K562 (cell line): ENCODE measurements around the gene LRRC37A3. TPM values are rescaled to one million over a fixed set of nuclear protein-coding genes. Genes with fewer than 3 reads are reported as not detected.
A peak's percentile ranks its signal among the peaks of the same experiment; 100 is the strongest.
"Not testable (repeated sequence)": the region's sequence is repeated elsewhere in the genome, so short reads cannot be mapped to it uniquely, and the experiment has no call there.

ENCODE experiments used
- ATF1 ChIP-seq, 2 experiments: fragments of 450-650 bp in 1 of 2; IDR thresholded peaks; 2 replicates each; pipeline ENCODE4 v1.6.1; 2016; ENCODE audit warnings: missing compliant biosample characterization in 1 of 2, missing genetic modification characterization in 1 of 2
- ATF7 ChIP-seq: fragments of 450-650 bp; IDR thresholded peaks from 2 replicates; pipeline ENCODE4 v1.7.1; 2014; ENCODE audit warnings: mild to moderate bottlenecking, moderate library complexity
- CTBP1 ChIP-seq: fragments of 450-650 bp; IDR thresholded peaks from 2 replicates; pipeline ENCODE4 v1.6.1; 2016; ENCODE audit warnings: borderline replicate concordance
- DACH1 ChIP-seq: fragments of 450-650 bp; IDR thresholded peaks from 2 replicates; pipeline ENCODE4 v1.6.1; 2018; ENCODE audit not compliant: partially characterized antibody
- MAZ ChIP-seq, 2 experiments: fragments of 450-650 bp in 1 of 2; sonication (generic) in 1 of 2; formaldehyde crosslinking; IDR thresholded peaks in 1 of 2; conservative IDR thresholded peaks in 1 of 2; 2 replicates each; pipeline versions ENCODE4 v1.4.0 to v1.5.0; 2020; ENCODE audit warnings: mild to moderate bottlenecking in 1 of 2, missing genetic modification reagents in 1 of 2
- MBD2 ChIP-seq: sonication (generic); IDR thresholded peaks from 2 replicates; pipeline ENCODE4 v1.6.1; 2016; ENCODE audit warnings: low read depth, borderline replicate concordance
- NR2C2 ChIP-seq, 2 experiments: fragments of 200-800 bp in 1 of 2; sonication (Bioruptor generic) in 1 of 2; sonication (generic) in 1 of 2; formaldehyde crosslinking in 1 of 2; IDR thresholded peaks; 2 replicates each; pipeline versions ENCODE4 v1.6.1 to v1.8.0; 2016 to 2022; ENCODE audit warnings: mild to moderate bottlenecking in 1 of 2, missing compliant biosample characterization in 1 of 2, missing genetic modification characterization in 1 of 2, missing genetic modification reagents in 1 of 2
- NRF1 ChIP-seq, 2 experiments: fragments of 450-650 bp; IDR thresholded peaks in 1 of 2; conservative IDR thresholded peaks in 1 of 2; 2 replicates each; pipeline ENCODE4 v1.6.1; 2014; ENCODE audit warnings: mild to moderate bottlenecking in 2 of 2
- POLR2AphosphoS5 ChIP-seq: IDR thresholded peaks from 2 replicates; pipeline ENCODE4 v1.6.1; 2011; ENCODE audit warnings: mild to moderate bottlenecking, low read depth, low read length, moderate library complexity; ENCODE audit not compliant: control insufficient read depth, insufficient read depth
- POLR2B ChIP-seq: fragments of 450-650 bp; IDR thresholded peaks from 2 replicates; pipeline ENCODE4 v1.6.1; 2018; ENCODE audit warnings: low read depth; ENCODE audit not compliant: partially characterized antibody
- POLR2G ChIP-seq: fragments of 200-400 bp; formaldehyde crosslinking; IDR thresholded peaks from 2 replicates; pipeline ENCODE4 v1.6.1; 2017; ENCODE audit warnings: low read depth, mild to moderate bottlenecking, antibody characterized with exemption, low read length, moderate library complexity
- SIN3A ChIP-seq, 2 experiments: fragments of 150-350 bp in 1 of 2; IDR thresholded peaks; 2 replicates each; pipeline ENCODE4 v1.6.1; 2011 to 2016; ENCODE audit warnings: borderline replicate concordance in 2 of 2, low read depth in 2 of 2, low read length in 2 of 2, mild to moderate bottlenecking in 2 of 2, moderate library complexity in 2 of 2; ENCODE audit not compliant: control insufficient read depth in 1 of 2
- SIN3B ChIP-seq: fragments of 450-650 bp; IDR thresholded peaks from 2 replicates; pipeline ENCODE4 v1.6.1; 2017; ENCODE audit warnings: low read depth, mild to moderate bottlenecking, moderate library complexity
- SP1 ChIP-seq: sonication (generic); formaldehyde crosslinking; IDR thresholded peaks from 2 replicates; pipeline ENCODE4 v1.8.1; 2022; ENCODE audit warnings: mild to moderate bottlenecking, missing genetic modification reagents
- TAF1 ChIP-seq: IDR thresholded peaks from 2 replicates; pipeline ENCODE4 v1.6.1; 2011; ENCODE audit warnings: mild to moderate bottlenecking, low read length, moderate library complexity; ENCODE audit not compliant: insufficient read depth, control insufficient read depth, severe bottlenecking; ENCODE audit errors: extremely low read depth
- YY1 ChIP-seq, 3 experiments: IDR thresholded peaks; 2 replicates each; pipeline ENCODE4 v1.6.1; 2011; ENCODE audit warnings: low read length in 2 of 3, mild to moderate bottlenecking in 2 of 3, moderate library complexity in 2 of 3, borderline replicate concordance in 1 of 3, control low read depth in 1 of 3, low read depth in 1 of 3; ENCODE audit not compliant: insufficient read depth in 3 of 3, insufficient replicate concordance in 2 of 3, control insufficient read depth in 1 of 3, insufficient read length in 1 of 3; ENCODE audit errors: extremely low read depth in 1 of 3
- ZBTB11 ChIP-seq, 3 experiments: fragments of 200-800 bp in 1 of 3; fragments of 250-450 bp in 1 of 3; fragments of 450-650 bp in 1 of 3; sonication (Bioruptor Pico) in 1 of 3; sonication (Bioruptor generic) in 1 of 3; formaldehyde crosslinking in 1 of 3; IDR thresholded peaks; 2 replicates each; pipeline versions ENCODE4 v1.6.1 to v1.8.0; 2016 to 2022; ENCODE audit warnings: mild to moderate bottlenecking in 2 of 3, missing genetic modification characterization in 2 of 3, missing compliant biosample characterization in 1 of 3, moderate library complexity in 1 of 3
- polyA plus RNA-seq, 8 experiments: library from polyadenylated mRNA; depleted of rRNA in 4 of 8; stranded (reverse) in 5 of 8; unstranded in 3 of 8; fragments of >200 nt; fragmentation: Nextera tagmentation in 2 of 8; fragmentation: Illumina TruSeq in 1 of 8; extraction: Ambion mirVana in 2 of 8; extraction: Trizol in 1 of 8; gene quantifications; 2 replicates each; pipeline versions ENCODE4 v1.2.1 to v1.2.3, GENCODE V29; 2011 to 2014; ENCODE audit warnings: inconsistent platforms in 1 of 8, missing spikeins in 1 of 8
- total RNA-seq, 7 experiments: library from RNA; depleted of rRNA in 6 of 7; stranded (reverse); fragments of >200 nt in 6 of 7; fragmentation: Illumina TruSeq in 2 of 7; extraction: Trizol in 2 of 7; gene quantifications; 2 replicates each; pipeline versions ENCODE4 v1.2.1 to v1.2.3, GENCODE V29; 2011 to 2021; ENCODE audit warnings: low replicate concordance in 1 of 7
- TF ChIP-seq, protein P1 (sequence below), 2 experiments: fragments of 450-650 bp; conservative IDR thresholded peaks; 2 replicates each; pipeline ENCODE4 v1.6.1; 2017; ENCODE audit warnings: mild to moderate bottlenecking in 2 of 2, moderate library complexity in 2 of 2

LRRC37A3 gene
- total and polyA plus RNA-seq, 9 of the 15 experiments (the other 6 are each of a cell fraction or from before 2014, with no cell fraction given), result 0.14 to 5.9 (median 2.2) TPM

- TF ChIP-seq NRF1 (conservative IDR thresholded peaks at IDR 0.05 in 1 of 2, IDR thresholded peaks at IDR 0.05 in 1 of 2) (peak; percentile 78 to 81), TAF1 (peak; percentile 45), SP1 (peak; percentile 35; the same call in 1 of the 2 replicates), SIN3B (peak; percentile 29; the same call in 1 of the 2 replicates), SIN3A (IDR thresholded peaks at IDR 0.05; ENCODE audit: borderline replicate concordance in 2 of 2, control insufficient read depth in 1 of 2, low read depth in 2 of 2, low read length in 2 of 2) (peak in 1 of 2 experiments; percentile 46; a peak in 2 of 4 replicates), NR2C2 (tag; IDR thresholded peaks at IDR 0.05) (peak; percentile 60), POLR2AphosphoS5 (peak; percentile 26; the same call in 1 of the 2 replicates), POLR2G (peak; percentile 83), MBD2 (0 out of 2 replicates have a peak, but pooled peaks have one; percentile 20), POLR2B (peak; percentile 54), MAZ (CRISPR knock-in tag; conservative IDR thresholded peaks at IDR 0.05 in 1 of 2, IDR thresholded peaks at IDR 0.05 in 1 of 2) (peak in 1 of 2 experiments; percentile 75; a peak in 2 of 4 replicates), ATF7 (peak; percentile 72), CTBP1 (peak; percentile 49), ATF1 (tag; IDR thresholded peaks at IDR 0.05) (peak; percentile 58), ZBTB11 (CRISPR knock-in tag; IDR thresholded peaks at IDR 0.05) (peak in 1 of 3 experiments; percentile 89; a peak in 2 of 6 replicates), DACH1 (peak; percentile 20), YY1 (IDR thresholded peaks at IDR 0.05; ENCODE audit: borderline replicate concordance in 1 of 3, control insufficient read depth in 1 of 3, extremely low read depth in 1 of 3, insufficient read depth in 3 of 3, insufficient read length in 1 of 3, insufficient replicate concordance in 2 of 3, low read depth in 1 of 3, low read length in 2 of 3) (peak in 2 of 3 experiments; percentile 68 to 79)
- TF ChIP-seq NR2C2, ATF1 (CRISPR knock-in tag; IDR thresholded peaks at IDR 0.05): not testable (repeated sequence)
- TF ChIP-seq, protein P1, sequence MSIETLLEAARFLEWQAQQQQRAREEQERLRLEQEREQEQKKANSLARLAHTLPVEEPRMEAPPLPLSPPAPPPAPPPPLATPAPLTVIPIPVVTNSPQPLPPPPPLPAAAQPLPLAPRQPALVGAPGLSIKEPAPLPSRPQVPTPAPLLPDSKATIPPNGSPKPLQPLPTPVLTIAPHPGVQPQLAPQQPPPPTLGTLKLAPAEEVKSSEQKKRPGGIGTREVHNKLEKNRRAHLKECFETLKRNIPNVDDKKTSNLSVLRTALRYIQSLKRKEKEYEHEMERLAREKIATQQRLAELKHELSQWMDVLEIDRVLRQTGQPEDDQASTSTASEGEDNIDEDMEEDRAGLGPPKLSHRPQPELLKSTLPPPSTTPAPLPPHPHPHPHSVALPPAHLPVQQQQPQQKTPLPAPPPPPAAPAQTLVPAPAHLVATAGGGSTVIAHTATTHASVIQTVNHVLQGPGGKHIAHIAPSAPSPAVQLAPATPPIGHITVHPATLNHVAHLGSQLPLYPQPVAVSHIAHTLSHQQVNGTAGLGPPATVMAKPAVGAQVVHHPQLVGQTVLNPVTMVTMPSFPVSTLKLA (conservative IDR thresholded peaks at IDR 0.05), result peak in 1 of 2 experiments; percentile 56; a peak in 1 of 4 replicates
Measured at GRCh38 chr17:64837018-64837761, 82.1 kb downstream of the LRRC37A3 start (continued).
